H1 (cell line): ENCODE measurements around the gene GABRA6.

ENCODE experiments used
- EP300 ChIP-seq, 2 experiments: IDR thresholded peaks; 1 replicate in 1 of 2; 2 replicates in 1 of 2; pipeline ENCODE4 v1.6.1; 2011 to 2012; ENCODE audit warnings: low read depth in 2 of 2, low read length in 2 of 2, mild to moderate bottlenecking in 2 of 2, borderline replicate concordance in 1 of 2, inconsistent platforms in 1 of 2, moderate library complexity in 1 of 2
- JUN ChIP-seq: IDR thresholded peaks from 2 replicates; pipeline ENCODE4 v1.6.1; 2011; ENCODE audit warnings: low read depth, mild to moderate bottlenecking, improper control_type of control experiment, low read length
- POLR2A ChIP-seq, 2 experiments: IDR thresholded peaks; 1 replicate in 1 of 2; 2 replicates in 1 of 2; pipeline ENCODE4 v1.6.1; 2011; ENCODE audit warnings: low read depth in 2 of 2, low read length in 2 of 2, mild to moderate bottlenecking in 2 of 2; ENCODE audit errors: control extremely low read depth in 1 of 2
- POLR2AphosphoS5 ChIP-seq: IDR thresholded peaks from 2 replicates; pipeline ENCODE4 v1.6.1; 2011; ENCODE audit warnings: low read depth, low read length
- TAF1 ChIP-seq: IDR thresholded peaks from 2 replicates; pipeline ENCODE4 v1.6.1; 2011; ENCODE audit warnings: mild to moderate bottlenecking, low read depth, low read length
- TCF12 ChIP-seq: IDR thresholded peaks from 2 replicates; pipeline ENCODE4 v1.6.1; 2011; ENCODE audit warnings: low read depth, mild to moderate bottlenecking, low read length
- YY1 ChIP-seq: IDR thresholded peaks from 2 replicates; pipeline ENCODE4 v1.6.1; 2011; ENCODE audit warnings: low read depth, mild to moderate bottlenecking, low read length
- ZNF274 ChIP-seq: IDR thresholded peaks from 2 replicates; pipeline ENCODE4 v1.7.0; 2012; ENCODE audit warnings: low read length, borderline replicate concordance; ENCODE audit errors: extremely low read depth
- TF ChIP-seq, protein P1 (sequence below), 3 experiments: IDR thresholded peaks; 1 replicate in 2 of 3; 2 replicates in 1 of 3; pipeline versions ENCODE4 v1.5.1 to v1.6.1; 2011; ENCODE audit warnings: low read length in 3 of 3, mild to moderate bottlenecking in 3 of 3, inconsistent platforms in 2 of 3, low read depth in 1 of 3, moderate library complexity in 1 of 3; ENCODE audit not compliant: insufficient read depth in 1 of 3; ENCODE audit errors: control extremely low read depth in 1 of 3
- TF ChIP-seq, protein P2 (sequence below): IDR thresholded peaks from 2 replicates; pipeline ENCODE4 v1.6.1; 2012; ENCODE audit warnings: low read length, inconsistent platforms
- TF ChIP-seq, protein P3 (sequence below): IDR thresholded peaks from 2 replicates; pipeline ENCODE4 v1.6.1; 2012; ENCODE audit warnings: inconsistent platforms

DNA sequence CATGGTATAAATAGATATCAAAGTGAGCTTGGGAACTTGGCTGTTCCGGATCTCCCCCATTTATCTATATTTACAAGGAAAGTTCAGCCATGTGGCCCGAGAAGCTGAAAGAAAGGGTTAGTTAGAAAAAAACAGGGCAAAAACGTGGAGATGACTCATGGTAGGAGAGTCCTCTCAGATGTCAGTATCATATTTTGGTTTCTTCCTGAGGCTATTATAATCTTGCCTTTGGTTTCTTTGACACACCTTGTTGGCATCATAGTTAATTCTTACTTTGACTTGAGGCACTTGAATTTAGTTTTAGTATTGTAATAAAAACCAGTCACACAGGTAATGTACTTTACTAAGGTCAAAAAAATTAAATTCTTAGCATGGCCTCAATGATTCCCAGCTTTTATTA is 59.9 kb downstream of the GABRA6 start:
- no peak for TF ChIP-seq TAF1
- no peak for TF ChIP-seq POLR2AphosphoS5
- TF ChIP-seq, protein P1, sequence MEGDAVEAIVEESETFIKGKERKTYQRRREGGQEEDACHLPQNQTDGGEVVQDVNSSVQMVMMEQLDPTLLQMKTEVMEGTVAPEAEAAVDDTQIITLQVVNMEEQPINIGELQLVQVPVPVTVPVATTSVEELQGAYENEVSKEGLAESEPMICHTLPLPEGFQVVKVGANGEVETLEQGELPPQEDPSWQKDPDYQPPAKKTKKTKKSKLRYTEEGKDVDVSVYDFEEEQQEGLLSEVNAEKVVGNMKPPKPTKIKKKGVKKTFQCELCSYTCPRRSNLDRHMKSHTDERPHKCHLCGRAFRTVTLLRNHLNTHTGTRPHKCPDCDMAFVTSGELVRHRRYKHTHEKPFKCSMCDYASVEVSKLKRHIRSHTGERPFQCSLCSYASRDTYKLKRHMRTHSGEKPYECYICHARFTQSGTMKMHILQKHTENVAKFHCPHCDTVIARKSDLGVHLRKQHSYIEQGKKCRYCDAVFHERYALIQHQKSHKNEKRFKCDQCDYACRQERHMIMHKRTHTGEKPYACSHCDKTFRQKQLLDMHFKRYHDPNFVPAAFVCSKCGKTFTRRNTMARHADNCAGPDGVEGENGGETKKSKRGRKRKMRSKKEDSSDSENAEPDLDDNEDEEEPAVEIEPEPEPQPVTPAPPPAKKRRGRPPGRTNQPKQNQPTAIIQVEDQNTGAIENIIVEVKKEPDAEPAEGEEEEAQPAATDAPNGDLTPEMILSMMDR (IDR thresholded peaks at IDR 0.05; ENCODE audit: control extremely low read depth in 1 of 3, insufficient read depth in 1 of 3, low read depth in 1 of 3, low read length in 3 of 3): no peak
- TF ChIP-seq, protein P2, sequence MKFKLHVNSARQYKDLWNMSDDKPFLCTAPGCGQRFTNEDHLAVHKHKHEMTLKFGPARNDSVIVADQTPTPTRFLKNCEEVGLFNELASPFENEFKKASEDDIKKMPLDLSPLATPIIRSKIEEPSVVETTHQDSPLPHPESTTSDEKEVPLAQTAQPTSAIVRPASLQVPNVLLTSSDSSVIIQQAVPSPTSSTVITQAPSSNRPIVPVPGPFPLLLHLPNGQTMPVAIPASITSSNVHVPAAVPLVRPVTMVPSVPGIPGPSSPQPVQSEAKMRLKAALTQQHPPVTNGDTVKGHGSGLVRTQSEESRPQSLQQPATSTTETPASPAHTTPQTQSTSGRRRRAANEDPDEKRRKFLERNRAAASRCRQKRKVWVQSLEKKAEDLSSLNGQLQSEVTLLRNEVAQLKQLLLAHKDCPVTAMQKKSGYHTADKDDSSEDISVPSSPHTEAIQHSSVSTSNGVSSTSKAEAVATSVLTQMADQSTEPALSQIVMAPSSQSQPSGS: no peak
- no peak for TF ChIP-seq EP300 (IDR thresholded peaks at IDR 0.05; ENCODE audit: borderline replicate concordance in 1 of 2, low read depth in 2 of 2, low read length in 2 of 2)
- TF ChIP-seq ZNF274: no peak
- TF ChIP-seq POLR2A (IDR thresholded peaks at IDR 0.05; ENCODE audit: control extremely low read depth in 1 of 2, low read depth in 2 of 2, low read length in 2 of 2): no peak
- TF ChIP-seq TCF12: no peak
- no peak for TF ChIP-seq YY1
- TF ChIP-seq, protein P3, sequence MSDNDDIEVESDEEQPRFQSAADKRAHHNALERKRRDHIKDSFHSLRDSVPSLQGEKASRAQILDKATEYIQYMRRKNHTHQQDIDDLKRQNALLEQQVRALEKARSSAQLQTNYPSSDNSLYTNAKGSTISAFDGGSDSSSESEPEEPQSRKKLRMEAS: no peak
- no peak for TF ChIP-seq JUN
